Activated T-helper 2 cell treated with anti-CD3 and anti-CD28 coated beads, Interferon-gamma antibody, Interleukin-2, Interleukin-4, amounts not matched to agents 10 μg/mL and 5 μg/mL and 100 μg/mL, durations not matched to agents 14 hours and 24 hours and 36 hours (primary cell): ENCODE results near the gene MYCBPAP. TPM values are rescaled to one million over a fixed set of nuclear protein-coding genes. Genes with fewer than 3 reads are reported as not detected.

Experiments
- DNase-seq: peaks from one replicate; pipeline ENCODE4 v3.0.0; 2021; ENCODE audit warnings: low spot score
- H3K27ac Mint-ChIP-seq: one replicate; pipeline ENCODE4 v1.8.0; 2021; ENCODE audit warnings: mixed read lengths
- H3K27me3 Mint-ChIP-seq: one replicate; pipeline ENCODE4 v1.8.0; 2021; ENCODE audit warnings: low read depth, mixed read lengths
- H3K36me3 Mint-ChIP-seq: one replicate; pipeline ENCODE4 v1.8.0; 2021; ENCODE audit warnings: low read depth, mixed read lengths
- H3K4me1 Mint-ChIP-seq: one replicate; pipeline ENCODE4 v1.8.0; 2021; ENCODE audit warnings: low read depth, mixed read lengths
- H3K4me3 Mint-ChIP-seq: one replicate; pipeline ENCODE4 v1.8.0; 2021; ENCODE audit warnings: low read depth, mild to moderate bottlenecking, moderate library complexity, mixed read lengths
- H3K9me3 Mint-ChIP-seq: one replicate; pipeline ENCODE4 v1.8.0; 2021; ENCODE audit warnings: mixed read lengths
- intact Hi-C: fragments of 100-400 bp; cut with micrococcal nuclease; formaldehyde crosslinking; loops from one replicate; pipeline ENCODE4 v1.15.1; 2023
- total RNA-seq: library from RNA; stranded (reverse); gene quantifications from 2 replicates; pipeline ENCODE4 v1.2.3, GENCODE V29; 2022

Gene MYCBPAP
- total RNA-seq, 1 donor from 2014 or later, result 3.1 TPM

- no peak for DNase-seq
- peaks cover 12% of the 10 kb centered on the region for H3K4me1 Mint-ChIP-seq
- no peaks in the 10 kb centered on the region for H3K27me3 Mint-ChIP-seq
- no peaks in the 10 kb centered on the region for H3K9me3 Mint-ChIP-seq
- no peak overlapping the region for H3K27ac Mint-ChIP-seq
- H3K4me3 Mint-ChIP-seq, result no peak overlapping the region
- intact Hi-C loops, result no loop called here
- H3K36me3 Mint-ChIP-seq, result no peaks in the 10 kb centered on the region
Observed at GRCh38 chr17:50499721-50500120, 8.5 kb upstream of the MYCBPAP start.

- Mint-ChIP-seq H3K4me1 (peaks cover 13% of the 10 kb centered on the region), H3K27ac (no peak overlapping the region), H3K4me3 (no peak overlapping the region), H3K36me3 (no peaks in the 10 kb centered on the region), H3K27me3 (no peaks in the 10 kb centered on the region), H3K9me3 (no peaks in the 10 kb centered on the region)
- DNase-seq, result no peak
- intact Hi-C loops, result no loop called here
Observed at GRCh38 chr17:50501054-50501453, 7.2 kb upstream of the MYCBPAP start.

GRCh38 chr17:50502301-50502990 lies 5.8 kb upstream of the MYCBPAP start:
- no peaks in the 10 kb centered on the region for H3K9me3 Mint-ChIP-seq
- H3K27me3 Mint-ChIP-seq, result no peaks in the 10 kb centered on the region
- no peak for DNase-seq
- no peak overlapping the region for H3K27ac Mint-ChIP-seq
- H3K4me1 Mint-ChIP-seq, result peaks cover 14% of the 10 kb centered on the region
- intact Hi-C loops, result no loop called here
- H3K36me3 Mint-ChIP-seq, result no peaks in the 10 kb centered on the region
- H3K4me3 Mint-ChIP-seq, result no peak overlapping the region

GRCh38 chr17:50505591-50506130 lies 2.6 kb upstream of the MYCBPAP start:
- Mint-ChIP-seq H3K27me3 (no peaks in the 10 kb centered on the region), H3K27ac (no peak overlapping the region), H3K4me1 (peaks cover 35% of the 10 kb centered on the region), H3K4me3 (no peak overlapping the region), H3K9me3 (no peaks in the 10 kb centered on the region), H3K36me3 (no peaks in the 10 kb centered on the region)
- no peak for DNase-seq
- intact Hi-C loops, result no loop called here

GRCh38 chr17:50506298-50506697 lies 1.9 kb upstream of the MYCBPAP start:
- peaks cover 42% of the 10 kb centered on the region for H3K4me1 Mint-ChIP-seq
- H3K36me3 Mint-ChIP-seq, result no peaks in the 10 kb centered on the region
- H3K27me3 Mint-ChIP-seq, result no peaks in the 10 kb centered on the region
- intact Hi-C loops, result no loop called here
- no peak overlapping the region for H3K4me3 Mint-ChIP-seq
- H3K9me3 Mint-ChIP-seq, result no peaks in the 10 kb centered on the region
- no peak overlapping the region for H3K27ac Mint-ChIP-seq
- no peak for DNase-seq

- Mint-ChIP-seq H3K27ac (peak overlapping the region; percentile 85), H3K9me3 (no peaks in the 10 kb centered on the region), H3K4me1 (peaks cover 46% of the 10 kb centered on the region), H3K27me3 (no peaks in the 10 kb centered on the region), H3K4me3 (peak overlapping the region; percentile 90), H3K36me3 (no peaks in the 10 kb centered on the region)
- intact Hi-C loops, result loop anchor here (2.0 kb wide), 1 partner anchor 30 kb away; the partner anchor contains the start of gene RSAD1
- no peak for DNase-seq
Observed at GRCh38 chr17:50508573-50509460, 578 bp downstream of the MYCBPAP start.

- H3K4me3 Mint-ChIP-seq, result no peak overlapping the region
- H3K4me1 Mint-ChIP-seq, result peaks cover 39% of the 10 kb centered on the region
- no peaks in the 10 kb centered on the region for H3K27me3 Mint-ChIP-seq
- no peaks in the 10 kb centered on the region for H3K36me3 Mint-ChIP-seq
- H3K9me3 Mint-ChIP-seq, result no peaks in the 10 kb centered on the region
- intact Hi-C loops, result loop anchor here (2.0 kb wide), 1 partner anchor 32 kb away; no protein-coding TSS in a partner anchor
- peak; percentile 66 for DNase-seq
- peak overlapping the region; percentile 84 for H3K27ac Mint-ChIP-seq
Observed at GRCh38 chr17:50511058-50511457, 2.8 kb downstream of the MYCBPAP start.

GRCh38 chr17:50513495-50513894 lies 5.3 kb downstream of the MYCBPAP start:
- Mint-ChIP-seq H3K27me3 (no peaks in the 10 kb centered on the region), H3K36me3 (no peaks in the 10 kb centered on the region), H3K4me1 (peaks cover 40% of the 10 kb centered on the region), H3K27ac (no peak overlapping the region), H3K4me3 (no peak overlapping the region), H3K9me3 (no peaks in the 10 kb centered on the region)
- intact Hi-C loops, result no loop called here
- DNase-seq, result no peak

GRCh38 chr17:50514388-50514787 lies 6.1 kb downstream of the MYCBPAP start:
- H3K9me3 Mint-ChIP-seq, result no peaks in the 10 kb centered on the region
- no peak for DNase-seq
- no peaks in the 10 kb centered on the region for H3K27me3 Mint-ChIP-seq
- peaks cover 32% of the 10 kb centered on the region for H3K4me1 Mint-ChIP-seq
- no peaks in the 10 kb centered on the region for H3K36me3 Mint-ChIP-seq
- intact Hi-C loops, result no loop called here
- H3K27ac Mint-ChIP-seq, result no peak overlapping the region
- no peak overlapping the region for H3K4me3 Mint-ChIP-seq

- H3K4me3 Mint-ChIP-seq, result no peak overlapping the region
- H3K9me3 Mint-ChIP-seq, result no peaks in the 10 kb centered on the region
Observed at GRCh38 chr17:50514936-50515702, 6.9 kb downstream of the MYCBPAP start.

GRCh38 chr17:50517011-50517410 lies 8.8 kb downstream of the MYCBPAP start:
- Mint-ChIP-seq H3K4me3 (no peak overlapping the region), H3K4me1 (peaks cover 10% of the 10 kb centered on the region), H3K27me3 (no peaks in the 10 kb centered on the region), H3K9me3 (no peaks in the 10 kb centered on the region), H3K36me3 (no peaks in the 10 kb centered on the region), H3K27ac (no peak overlapping the region)
- intact Hi-C loops, result no loop called here
- DNase-seq, result no peak

More at GRCh38 chr17:50514936-50515702, 6.9 kb downstream of the MYCBPAP start:
- DNase-seq, result no peak
- H3K36me3 Mint-ChIP-seq, result no peaks in the 10 kb centered on the region
- H3K27ac Mint-ChIP-seq, result no peak overlapping the region
- peaks cover 25% of the 10 kb centered on the region for H3K4me1 Mint-ChIP-seq
- no peaks in the 10 kb centered on the region for H3K27me3 Mint-ChIP-seq
- intact Hi-C loops, result no loop called here

- H3K4me1 Mint-ChIP-seq, result peaks cover 6% of the 10 kb centered on the region
- H3K4me3 Mint-ChIP-seq, result no peak overlapping the region
- H3K9me3 Mint-ChIP-seq, result no peaks in the 10 kb centered on the region
- H3K27ac Mint-ChIP-seq, result no peak overlapping the region
- intact Hi-C loops, result no loop called here
- no peak for DNase-seq
- no peaks in the 10 kb centered on the region for H3K27me3 Mint-ChIP-seq
- no peaks in the 10 kb centered on the region for H3K36me3 Mint-ChIP-seq
Observed at GRCh38 chr17:50517504-50518383, 9.5 kb downstream of the MYCBPAP start.
